K562 (cell line): ENCODE results near the gene TENM4. TPM values are rescaled to one million over a fixed set of nuclear protein-coding genes. Genes with fewer than 3 reads are reported as not detected.

Source experiments
- ATAC-seq: fragments of 200-7000 bp; cut with Tn5 transposase; 3 replicates; pipeline ENCODE4 v1.9.1; 2020; ENCODE audit warnings: moderate library complexity
- BruUV-seq: library from RNA; stranded (reverse); fragments of 400-500 nt; replicated peaks from 2 replicates; lab custom pipeline; 2021; lab: Mats Ljungman, UMichigan
- CTCF ChIA-PET: fragments of 300-600 bp; formaldehyde crosslinking; extraction: SDS; loops from one replicate; lab custom pipeline; 2021; ENCODE audit warnings: low intra/inter-chr PET ratio; lab: Yijun Ruan, JAX
- POLR2A ChIA-PET: fragments of 300-600, 350-650 bp; sonication (Branson Sonifier 250); formaldehyde crosslinking; extraction: SDS; loops from one replicate; lab custom pipeline; 2021; ENCODE audit warnings: antibody characterized with exemption, inconsistent platforms; lab: Yijun Ruan, JAX
- DNase-seq, 4 experiments: peaks; one replicate each; pipeline versions ENCODE4 v3.0.0 to v3.0.0-alpha.2; 2011 to 2018; ENCODE audit warnings: low spot score in 3 of 4, mixed read lengths in 3 of 4; ENCODE audit errors: extremely low read depth in 1 of 4
- FAIRE-seq: peaks from 2 replicates; lab custom pipeline; 2011; peaks lifted over from hg19 to GRCh38; lab: Jason Lieb, UNC
- H2AFZ ChIP-seq: 2 replicates; pipeline ENCODE4 v1.6.0; 2011; ENCODE audit warnings: low read depth, low read length, control low read depth, inconsistent platforms
- H3K27ac ChIP-seq: fragments of 200-600 bp; 3 replicates; pipeline ENCODE4 v1.8.0; 2011; ENCODE audit warnings: low read depth, mild to moderate bottlenecking, control low read depth, inconsistent platforms, low read length, moderate library complexity, mixed read lengths; ENCODE audit errors: extremely low read depth
- H3K27me3 ChIP-seq, 2 experiments: fragments of 300-600 bp in 1 of 2; 2 replicates in 1 of 2; 3 replicates in 1 of 2; pipeline versions ENCODE4 v1.6.0 to v1.8.0; 2011; ENCODE audit warnings: inconsistent platforms in 2 of 2, low read length in 2 of 2, mild to moderate bottlenecking in 1 of 2, mixed read lengths in 1 of 2, moderate library complexity in 1 of 2; ENCODE audit not compliant: control insufficient read depth in 2 of 2, insufficient read depth in 2 of 2
- H3K36me3 ChIP-seq: fragments of 300-600 bp; 3 replicates; pipeline ENCODE4 v1.8.0; 2011; ENCODE audit warnings: mild to moderate bottlenecking, low read length, inconsistent platforms; ENCODE audit not compliant: control insufficient read depth, insufficient read depth
- H3K4me1 ChIP-seq, 2 experiments: fragments of 200-600 bp in 1 of 2; replicated peaks in 1 of 2; 2 replicates in 1 of 2; 3 replicates in 1 of 2; pipeline versions ENCODE4 v1.5.1 to v1.8.0; 2011; ENCODE audit warnings: inconsistent platforms in 2 of 2, low read length in 2 of 2, mild to moderate bottlenecking in 1 of 2, mixed read lengths in 1 of 2, moderate library complexity in 1 of 2; ENCODE audit not compliant: control insufficient read depth in 2 of 2, insufficient read depth in 2 of 2
- H3K4me2 ChIP-seq: 2 replicates; pipeline ENCODE4 v1.6.1; 2011; ENCODE audit warnings: low read length, control low read depth, inconsistent platforms, mixed read lengths; ENCODE audit not compliant: insufficient read depth
- H3K4me3 ChIP-seq: fragments of 200-600 bp; sonication (generic), shearing (Covaris generic); 2 replicates; pipeline ENCODE4 v1.5.1; 2016; ENCODE audit warnings: control low read depth, inconsistent platforms
- H3K79me2 ChIP-seq: fragments of 200-600 bp; 3 replicates; pipeline ENCODE4 v1.8.0; 2011; ENCODE audit warnings: low read length, inconsistent platforms; ENCODE audit not compliant: control insufficient read depth, insufficient read depth
- H3K9ac ChIP-seq, 2 experiments: 2 replicates each; pipeline versions ENCODE4 v1.6.0 to v1.6.1; 2011; ENCODE audit warnings: low read depth in 2 of 2, low read length in 2 of 2, control low read depth in 1 of 2, inconsistent platforms in 1 of 2, mild to moderate bottlenecking in 1 of 2, mixed read lengths in 1 of 2; ENCODE audit not compliant: insufficient read depth in 1 of 2
- H3K9me1 ChIP-seq: one replicate; pipeline ENCODE4 v1.6.0; 2011; ENCODE audit warnings: inconsistent platforms, mild to moderate bottlenecking, low read length, moderate library complexity; ENCODE audit not compliant: control insufficient read depth, insufficient read depth
- H3K9me3 ChIP-seq: replicated peaks from 2 replicates; pipeline ENCODE4 v1.5.1; 2011; ENCODE audit warnings: low read depth, low read length, inconsistent platforms; ENCODE audit not compliant: control insufficient read depth, insufficient read depth
- H4K20me1 ChIP-seq: replicated peaks from 2 replicates; pipeline ENCODE4 v1.6.1; 2011; ENCODE audit warnings: low read length, inconsistent platforms, mixed read lengths; ENCODE audit not compliant: control insufficient read depth, insufficient read depth
- BHLHE40 ChIP-seq: IDR thresholded peaks from 2 replicates; pipeline ENCODE4 v1.6.1; 2011; ENCODE audit warnings: low read length, improper control_type of control experiment
- MCM7 ChIP-seq, 2 experiments: fragments of 450-650 bp; IDR thresholded peaks; 2 replicates each; pipeline ENCODE4 v1.6.1; 2016 to 2018
- MED1 ChIP-seq: sonication (generic); formaldehyde crosslinking; IDR thresholded peaks from 2 replicates; pipeline ENCODE4 v1.8.1; 2023; ENCODE audit warnings: missing genetic modification reagents, borderline replicate concordance
- RBM17 ChIP-seq: fragments of 200-400 bp; formaldehyde crosslinking; IDR thresholded peaks from 2 replicates; pipeline ENCODE4 v1.6.1; 2017; ENCODE audit warnings: low read depth, mild to moderate bottlenecking, low read length, borderline replicate concordance
- ZNF224 ChIP-seq: sonication (generic); formaldehyde crosslinking; IDR thresholded peaks from 2 replicates; pipeline ENCODE4 v1.8.0; 2022; ENCODE audit warnings: mild to moderate bottlenecking, missing genetic modification reagents
- ZNF277 ChIP-seq: fragments of 250-450 bp; sonication (Bioruptor Pico); IDR thresholded peaks from 2 replicates; pipeline ENCODE4 v1.8.0; 2022; ENCODE audit warnings: inconsistent platforms, mild to moderate bottlenecking, moderate library complexity, borderline replicate concordance
- WGBS: fragments of 100-300 bp; shearing (Covaris generic); methylation state at CpG from one replicate; pipeline ENCODE4 v1.1.6; 2016; ENCODE audit warnings: low coverage, mixed read lengths; ENCODE audit not compliant: insufficient coverage; ENCODE audit errors: missing lambda C conversion rate; 5-methylcytosine and 5-hydroxymethylcytosine counted together
- in situ Hi-C: fragments of 300-500 bp; cut with MboI; formaldehyde crosslinking; loops from 4 replicates; pipeline ENCODE4 v1.15.0; 2018; ENCODE audit warnings: inconsistent platforms, mixed read lengths
- intact Hi-C: fragments of 100-400 bp; cut with micrococcal nuclease; formaldehyde crosslinking; loops from 2 replicates; pipeline ENCODE4 v1.14.2; 2022
- polyA plus RNA-seq, 8 experiments: library from polyadenylated mRNA; depleted of rRNA in 4 of 8; stranded (reverse) in 5 of 8; unstranded in 3 of 8; fragments of >200 nt; fragmentation: Nextera tagmentation in 2 of 8; fragmentation: Illumina TruSeq in 1 of 8; extraction: Ambion mirVana in 2 of 8; extraction: Trizol in 1 of 8; gene quantifications; 2 replicates each; pipeline versions ENCODE4 v1.2.1 to v1.2.3, GENCODE V29; 2011 to 2014; ENCODE audit warnings: inconsistent platforms in 1 of 8, missing spikeins in 1 of 8
- total RNA-seq, 7 experiments: library from RNA; depleted of rRNA in 6 of 7; stranded (reverse); fragments of >200 nt in 6 of 7; fragmentation: Illumina TruSeq in 2 of 7; extraction: Trizol in 2 of 7; gene quantifications; 2 replicates each; pipeline versions ENCODE4 v1.2.1 to v1.2.3, GENCODE V29; 2011 to 2021; ENCODE audit warnings: low replicate concordance in 1 of 7

Gene TENM4
- total and polyA plus RNA-seq, 9 of the 15 experiments (the other 6 are each of a cell fraction or from before 2014, with no cell fraction given), result 0.16 TPM; not detected in 8

- Histone ChIP-seq H3K4me1 (no peaks in the 10 kb centered on the region), H3K4me3 (no peak overlapping the region), H3K9me3 (no peaks in the 10 kb centered on the region), H3K79me2 (no peaks in the 10 kb centered on the region), H3K9ac (no peak overlapping the region), H2AFZ (no peak overlapping the region), H3K27ac (no peak overlapping the region), H3K4me2 (no peak overlapping the region), H3K9me1 (no peaks in the 10 kb centered on the region), H4K20me1 (no peaks in the 10 kb centered on the region), H3K36me3 (no peaks in the 10 kb centered on the region), H3K27me3 (no peaks in the 10 kb centered on the region; a peak in 1 of 5 replicates)
- 0% methylated on average over 1 of the region's 1 CpG for WGBS
- ATAC-seq (no peak), DNase-seq (no peak), FAIRE-seq (no peak)
- no peak for TF ChIP-seq MED1 (CRISPR knock-in tag)
- TF ChIP-seq ZNF277 (CRISPR knock-in tag), result no peak
- no peak for TF ChIP-seq BHLHE40
- TF ChIP-seq MCM7 (IDR thresholded peaks at IDR 0.05), result no peak
- no peak for TF ChIP-seq ZNF224 (CRISPR knock-in tag)
- TF ChIP-seq RBM17, result no peak
- intact Hi-C loops, result no loop called here
- POLR2A ChIA-PET, result no interaction called here
- no TSS peak for BruUV-seq
- in situ Hi-C loops, result no loop called here
- CTCF ChIA-PET, result no interaction called here
Observed at GRCh38 chr11:79185351-79185750, 255.5 kb downstream of the TENM4 start.
